Measurements from ENCODE around the gene NR1I2.

- TF ChIP-seq CTCF (IDR thresholded peaks at IDR 0.05) (no peak), POLR2A (IDR thresholded peaks at IDR 0.05) (no peak)
Measured at GRCh38 chr3:119786409-119786808, 4.5 kb downstream of the NR1I2 start.
